ENCODE results near the gene TMEM38A.
"Not testable (repeated sequence)": the region's sequence is repeated elsewhere in the genome, so short reads cannot be mapped to it uniquely, and the experiment has no call there.

Gene TMEM38A

DNA sequence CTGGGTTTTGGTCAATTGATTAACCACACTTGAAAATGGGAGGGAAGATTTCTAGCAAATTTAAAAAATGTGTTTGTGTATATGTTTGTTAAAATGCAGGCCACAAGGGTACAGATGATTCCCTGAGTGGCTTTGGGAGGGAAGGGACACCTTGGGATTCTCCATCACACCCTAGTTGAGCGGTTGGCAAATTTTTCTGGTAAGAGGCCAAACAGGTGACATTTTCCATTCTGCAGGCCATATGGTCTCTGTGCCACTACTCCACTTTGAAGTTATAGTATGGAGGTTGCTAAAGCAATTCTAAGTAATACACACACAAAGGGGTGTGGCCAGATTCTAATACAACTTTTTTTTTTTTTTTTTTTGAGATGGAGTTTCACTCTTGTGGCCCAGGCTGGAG, 20.0 kb upstream of the TMEM38A start:
- no peak for DNase-seq

DNA sequence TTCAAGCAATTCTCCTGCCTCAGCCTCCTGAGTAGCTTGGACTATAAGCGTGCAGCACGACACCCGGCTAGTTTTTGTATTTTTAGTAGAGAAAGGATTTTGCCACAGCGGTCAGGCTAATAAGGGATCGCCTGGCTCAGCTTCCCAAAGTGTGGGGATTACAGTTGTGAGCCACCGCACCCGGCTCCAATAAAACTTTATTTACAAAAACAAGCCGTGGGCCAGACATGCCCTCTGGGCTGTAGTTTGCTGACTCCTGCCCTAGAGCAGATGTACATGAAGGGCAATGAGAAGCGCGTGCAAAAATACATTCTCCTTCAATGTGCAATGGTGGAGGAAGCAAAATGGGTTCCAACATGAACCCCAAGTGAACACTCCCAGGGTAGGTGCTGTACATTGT, 19.2 kb upstream of the TMEM38A start:
- no peak for DNase-seq

DNA sequence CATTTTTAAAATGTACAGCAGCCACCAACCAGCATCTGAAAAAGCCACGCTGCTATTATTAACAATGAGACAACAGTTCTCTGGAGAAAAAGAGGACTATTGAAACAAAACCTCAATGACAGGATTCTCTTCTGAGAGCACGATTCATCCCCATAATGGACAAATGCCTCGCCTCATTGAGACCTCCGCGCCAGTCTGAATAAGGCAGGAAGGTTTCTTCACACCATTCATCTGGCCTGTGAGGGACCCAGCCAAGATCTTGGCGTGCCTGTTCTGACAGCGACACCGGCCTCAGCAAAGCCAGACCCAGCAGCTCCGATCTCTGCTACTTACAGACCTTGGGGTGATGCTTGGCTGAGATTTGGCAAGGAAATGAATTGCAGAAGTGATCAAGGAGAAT, 15.8 kb upstream of the TMEM38A start:
- DNase-seq: no peak

DNA sequence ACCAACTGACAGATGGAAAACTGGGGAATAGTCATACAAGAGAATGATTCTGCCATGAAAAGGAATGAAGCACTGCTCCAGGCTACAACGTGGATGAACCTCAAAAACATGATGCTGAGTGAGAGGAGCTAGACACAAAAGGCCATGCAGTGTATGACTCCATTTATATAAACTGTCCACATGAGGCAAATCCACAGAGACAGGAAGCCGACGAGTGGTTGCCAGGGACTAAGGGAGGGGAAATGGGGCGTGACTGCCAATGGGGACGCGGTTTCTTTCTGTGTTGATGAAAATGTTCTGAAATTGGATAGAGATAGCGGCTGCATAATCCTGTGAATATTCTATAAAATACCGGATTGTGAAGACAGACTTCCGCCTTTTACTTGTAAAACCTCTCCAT, 11.2 kb upstream of the TMEM38A start:
- DNase-seq: peak; percentile 66

DNA sequence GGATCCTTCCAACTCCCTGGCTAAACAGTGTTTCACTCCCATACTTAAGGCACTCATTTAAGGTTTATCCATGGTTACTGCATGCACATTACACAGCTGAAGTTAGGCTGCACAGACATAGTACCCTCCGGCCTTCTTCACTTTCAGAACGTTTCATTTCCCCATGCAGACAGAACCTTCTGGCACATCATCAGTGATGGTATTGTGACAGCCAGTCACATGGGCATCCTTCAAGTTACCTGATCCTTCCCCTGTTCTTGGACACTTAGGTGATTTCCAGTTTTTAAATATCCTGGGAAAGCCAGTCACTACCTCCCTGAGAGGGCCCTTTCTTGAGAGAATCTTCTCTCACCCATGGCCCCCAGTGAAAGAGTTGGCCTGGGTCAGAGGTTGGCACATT, 10.1 kb upstream of the TMEM38A start:
- no peak for DNase-seq

DNA sequence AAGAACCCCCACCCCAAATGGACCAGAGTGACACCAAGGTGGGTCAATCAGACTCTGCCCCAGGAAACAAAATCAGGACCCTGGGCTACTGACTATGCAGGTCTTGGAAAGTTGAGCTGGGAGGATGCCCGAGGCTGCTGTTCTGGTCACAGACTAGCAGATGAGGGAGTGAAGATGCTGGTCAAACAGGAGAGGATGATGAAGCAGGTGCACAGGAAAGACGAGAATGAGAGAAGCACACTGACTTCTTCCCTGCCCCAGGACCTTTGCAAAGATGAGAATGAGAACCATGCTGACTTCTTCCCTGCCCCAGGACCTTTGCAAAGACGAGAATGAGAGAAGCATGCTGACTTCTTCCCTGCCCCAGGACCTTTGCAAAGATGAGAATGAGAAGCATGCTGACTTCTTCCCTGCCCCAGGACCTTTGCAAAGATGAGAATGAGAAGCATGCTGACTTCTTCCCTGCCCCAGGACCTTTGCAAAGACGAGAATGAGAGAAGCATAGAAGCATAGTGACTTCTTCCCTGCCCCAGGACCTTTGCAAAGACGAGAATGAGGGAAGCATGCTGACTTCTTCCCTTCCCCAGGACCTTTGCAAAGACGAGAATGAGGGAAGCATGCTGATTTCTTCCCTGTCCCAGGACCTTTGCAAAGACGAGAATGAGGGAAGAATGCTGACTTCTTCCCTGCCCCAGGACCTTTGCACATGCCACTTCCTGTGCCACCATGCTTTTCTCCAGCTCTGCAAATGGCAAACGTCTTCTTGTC, 9.3 kb upstream of the TMEM38A start:
- not testable (repeated sequence) for DNase-seq

DNA sequence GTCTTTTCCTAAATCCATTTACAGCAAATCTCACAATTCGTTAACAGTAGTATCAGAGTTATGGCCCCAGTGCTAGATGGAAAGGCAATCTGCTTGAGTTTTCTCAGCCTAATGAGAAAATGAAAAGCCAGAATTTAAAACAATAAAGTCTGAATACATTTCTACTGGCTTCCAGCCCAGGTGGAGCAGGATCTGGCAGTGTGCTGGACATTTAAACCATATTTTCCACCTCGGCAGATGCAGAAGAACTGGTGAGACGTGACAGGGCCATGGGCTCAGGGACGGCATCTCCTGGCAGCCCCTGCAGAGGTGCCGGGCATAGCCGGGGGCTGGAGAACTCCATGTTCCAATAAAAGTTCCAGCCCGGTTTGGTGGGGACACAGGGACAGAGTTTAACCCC, 8.1 kb upstream of the TMEM38A start:
- DNase-seq: no peak

DNA sequence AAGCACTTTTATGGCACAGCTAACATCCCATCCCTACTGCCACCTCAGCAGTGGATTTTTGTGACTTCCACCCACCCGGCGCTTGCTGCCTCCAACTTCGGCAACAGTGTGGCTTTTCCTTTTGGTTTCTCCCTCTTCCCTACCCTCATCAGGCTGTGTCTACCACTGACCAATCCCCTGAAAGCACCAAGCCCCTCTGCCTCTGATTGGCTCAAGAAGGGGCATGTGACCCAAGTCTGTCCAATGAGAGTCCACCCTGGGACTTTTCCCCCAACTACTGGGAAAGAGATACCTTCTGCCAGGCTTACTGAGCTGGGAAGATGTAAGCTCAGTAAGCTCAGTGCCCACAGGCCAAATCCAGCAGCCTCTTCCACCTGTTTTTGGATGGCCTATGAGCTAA, 6.8 kb upstream of the TMEM38A start:
- DNase-seq: no peak

DNA sequence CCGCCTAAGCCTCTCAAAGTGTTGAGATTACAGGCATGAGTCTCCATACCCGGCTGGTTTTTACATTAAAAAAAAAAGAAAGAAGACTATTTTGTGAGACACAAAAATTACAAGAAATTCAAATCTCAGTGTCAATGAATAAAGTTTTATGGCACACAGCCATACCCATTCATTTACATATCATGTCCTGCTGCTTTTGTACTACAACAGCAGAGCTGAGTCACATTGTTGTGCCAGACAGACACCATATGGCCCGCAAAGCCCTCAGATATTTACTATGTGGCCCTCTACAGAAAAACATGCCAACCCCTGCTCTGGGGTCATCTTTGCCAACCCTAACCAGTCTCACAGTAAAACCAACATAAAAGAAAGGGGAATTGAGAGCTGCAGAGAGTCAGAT, 6.3 kb upstream of the TMEM38A start:
- no peak for DNase-seq

DNA sequence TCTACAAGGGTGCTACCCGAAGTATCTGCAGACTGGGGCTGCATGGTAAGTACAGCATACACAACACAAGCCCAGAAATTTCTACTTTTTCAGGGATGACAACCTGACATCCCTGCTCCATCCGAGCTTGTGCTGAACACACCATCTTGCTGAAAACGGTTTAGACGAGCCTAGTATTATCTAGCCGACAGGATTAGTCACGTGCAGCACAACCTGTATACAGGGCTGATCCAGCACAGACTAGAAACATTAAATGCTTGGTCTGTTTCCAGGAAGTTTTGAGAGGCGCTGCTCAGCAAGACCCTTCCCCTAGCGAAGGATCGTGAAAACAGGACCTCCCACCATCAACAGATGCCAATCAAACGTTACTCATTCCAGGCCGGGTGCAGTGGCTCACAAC, 5.2 kb upstream of the TMEM38A start:
- no peak for DNase-seq

DNA sequence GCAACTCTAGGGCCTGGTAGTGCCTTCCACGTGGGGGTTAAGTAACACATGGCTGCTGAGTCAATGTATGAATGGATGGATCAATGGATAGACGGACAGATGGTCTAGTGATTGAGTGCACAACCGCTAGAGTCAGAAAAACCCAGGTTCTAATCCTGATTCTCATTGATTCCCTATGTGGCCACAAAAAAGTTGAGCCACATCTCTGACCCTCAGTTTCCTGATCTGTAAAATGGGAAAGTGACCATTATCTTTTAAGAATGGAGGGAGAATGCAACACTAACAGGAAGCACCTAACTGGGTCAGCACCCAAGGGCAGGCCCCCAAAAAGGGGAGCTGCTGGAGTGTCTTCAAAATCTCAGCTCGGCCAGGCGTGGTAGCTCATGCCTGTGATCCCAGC, 3.6 kb upstream of the TMEM38A start:
- DNase-seq: no peak

DNA sequence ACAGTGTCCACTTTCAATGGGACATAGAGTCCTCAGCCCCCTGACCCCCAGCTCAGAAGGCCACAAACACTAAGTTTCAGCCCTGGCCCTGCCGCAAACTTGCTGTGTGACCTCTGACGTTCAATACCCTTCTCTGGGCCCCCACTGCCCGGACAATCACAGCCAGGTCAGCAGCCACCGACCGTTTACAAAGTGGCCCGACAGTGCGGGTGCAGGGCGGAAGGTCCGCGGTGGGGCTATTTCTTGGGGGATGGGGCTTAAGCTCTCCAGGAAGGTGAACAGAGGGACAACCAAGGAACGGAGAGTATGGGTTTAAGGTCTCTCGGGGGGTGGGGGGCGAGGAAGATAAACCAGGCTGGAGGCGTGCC, 1.5 kb upstream of the TMEM38A start:
- no peak for DNase-seq

DNA sequence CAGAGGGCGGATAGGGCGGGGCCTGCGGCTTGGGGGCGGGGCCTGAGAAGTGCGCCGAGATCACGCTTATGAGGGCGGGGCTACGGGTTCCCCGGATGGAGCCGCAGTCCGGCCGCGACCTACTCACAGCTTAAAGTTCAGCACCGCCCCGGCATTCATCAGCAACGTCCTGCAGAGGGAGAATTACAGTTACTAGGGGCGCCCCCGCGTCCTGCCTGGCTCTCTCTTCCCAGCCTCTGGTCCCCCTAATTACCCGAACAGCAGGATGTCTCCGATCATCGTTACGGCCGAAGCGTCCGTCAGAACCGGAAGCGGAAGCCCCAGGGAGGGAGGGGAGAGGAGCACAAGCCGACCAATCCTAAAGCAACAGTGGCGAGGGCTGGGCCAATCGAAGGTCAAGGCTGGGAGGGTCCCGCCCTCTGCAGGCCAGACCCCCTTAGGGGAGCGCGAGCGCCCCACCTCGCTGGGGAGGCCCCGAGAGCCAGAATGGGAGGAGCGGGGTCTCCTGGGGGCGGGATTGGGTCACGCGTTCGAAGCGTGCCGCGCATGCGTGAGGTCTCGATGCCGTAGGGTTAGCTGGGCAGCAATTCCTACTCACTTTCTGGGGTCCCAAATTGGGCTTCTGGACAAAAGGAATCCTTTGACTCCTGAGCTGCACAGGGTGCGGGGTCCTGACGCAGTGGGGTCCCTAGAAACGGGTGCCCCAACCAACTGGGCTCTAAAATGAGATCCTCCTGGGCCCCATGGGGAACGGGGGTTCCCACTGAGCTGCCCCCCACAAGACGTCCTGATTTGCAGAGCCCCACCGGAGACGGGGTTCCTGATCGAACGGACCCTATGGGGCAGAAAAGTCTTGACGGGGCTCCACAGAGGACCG, 869 bp upstream of the TMEM38A start, which contains the start of gene SMIM7:
Gene SMIM7, minus strand, starts transcription at position 313 of the 877 bp plus-strand sequence. Its CDS starts 34 bp downstream, at position 279.
- peak; percentile 94 for DNase-seq

DNA sequence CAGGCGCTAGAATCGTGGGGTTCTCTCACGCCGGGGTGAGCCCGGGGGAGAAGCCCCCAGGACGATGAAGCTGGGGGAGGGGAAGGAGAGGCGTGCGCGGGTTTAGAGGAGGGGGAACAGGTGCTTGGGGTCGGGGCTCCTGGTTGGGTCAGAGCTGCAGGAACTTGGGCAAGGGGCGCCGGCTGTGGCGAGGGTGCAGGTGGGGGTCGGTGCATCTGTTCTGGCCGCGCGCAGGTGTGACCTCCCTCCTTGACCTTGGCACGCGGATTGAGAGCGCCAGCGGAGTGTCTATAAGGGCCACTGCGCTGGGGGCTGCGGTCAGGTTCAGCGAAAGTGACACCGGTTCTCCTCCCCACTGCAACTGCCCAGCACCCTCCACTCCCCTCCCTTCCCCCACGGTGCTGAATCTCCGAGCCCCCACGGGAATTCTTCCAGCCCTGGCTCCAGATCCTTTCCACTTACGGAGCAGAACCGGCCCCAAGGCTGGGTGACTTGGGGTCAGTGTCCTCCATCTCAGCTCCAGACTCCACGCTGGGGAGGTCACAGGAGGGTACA, 618 bp downstream of the TMEM38A start:
- no peak for DNase-seq

DNA sequence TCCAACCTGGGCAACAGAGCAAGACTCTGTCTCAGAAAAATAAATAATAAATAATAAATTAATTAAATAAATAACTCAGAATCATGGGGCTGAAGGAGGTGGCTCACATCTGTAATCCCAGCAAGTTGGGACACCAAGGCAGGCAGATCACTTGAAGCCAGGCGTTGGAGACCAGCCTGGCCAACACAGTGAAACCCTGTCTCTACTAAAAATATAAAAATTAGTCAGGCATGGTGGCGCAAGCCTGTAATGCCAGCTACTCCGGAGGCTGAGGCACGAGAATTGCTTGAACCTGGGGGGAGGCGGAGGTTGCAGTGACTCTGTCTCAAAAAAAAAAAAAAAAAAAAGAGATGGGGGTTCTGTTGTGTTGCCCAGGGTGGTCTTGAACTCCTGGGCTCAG, 7.2 kb downstream of the TMEM38A start:
- no peak for DNase-seq

DNA sequence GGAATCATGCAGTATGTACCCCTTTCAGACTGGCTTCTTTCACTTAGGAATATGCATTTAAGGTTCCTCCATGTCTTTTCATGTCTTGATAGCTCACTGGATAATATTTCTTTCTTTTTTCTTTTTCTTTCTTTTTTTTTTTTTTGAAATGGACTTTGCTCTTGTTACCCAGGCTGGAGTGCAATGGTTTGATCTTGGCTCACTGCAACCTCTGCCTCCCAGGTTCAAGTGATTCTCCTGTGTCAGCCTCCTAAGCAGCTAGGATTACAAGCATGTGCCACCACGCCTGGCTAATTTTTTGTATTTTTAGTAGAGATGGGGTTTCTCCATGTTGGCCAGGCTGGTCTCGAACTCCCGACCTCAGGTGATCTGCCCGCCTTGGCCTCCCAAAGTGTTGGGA, 7.8 kb downstream of the TMEM38A start:
- DNase-seq: not testable (repeated sequence)

DNA sequence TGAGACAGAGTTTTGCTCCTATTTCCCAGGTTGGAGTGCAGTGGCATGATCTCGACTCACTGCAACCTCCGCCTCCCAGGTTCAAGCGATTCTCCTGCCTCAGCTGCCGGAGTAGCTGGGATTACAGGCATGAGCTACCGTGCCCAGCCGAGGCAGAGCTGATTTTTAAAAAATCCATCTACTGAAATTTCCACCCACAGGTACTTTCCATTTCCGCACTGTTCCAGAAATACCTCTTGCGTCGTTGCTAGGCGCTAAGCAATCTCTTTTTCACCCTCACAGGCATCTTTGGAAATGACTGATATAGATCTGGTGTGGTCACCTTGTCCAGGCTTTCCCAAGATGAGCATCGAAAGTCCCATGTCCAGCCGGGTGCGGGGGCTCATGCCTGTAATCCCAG, 9.4 kb downstream of the TMEM38A start:
- DNase-seq: no peak

DNA sequence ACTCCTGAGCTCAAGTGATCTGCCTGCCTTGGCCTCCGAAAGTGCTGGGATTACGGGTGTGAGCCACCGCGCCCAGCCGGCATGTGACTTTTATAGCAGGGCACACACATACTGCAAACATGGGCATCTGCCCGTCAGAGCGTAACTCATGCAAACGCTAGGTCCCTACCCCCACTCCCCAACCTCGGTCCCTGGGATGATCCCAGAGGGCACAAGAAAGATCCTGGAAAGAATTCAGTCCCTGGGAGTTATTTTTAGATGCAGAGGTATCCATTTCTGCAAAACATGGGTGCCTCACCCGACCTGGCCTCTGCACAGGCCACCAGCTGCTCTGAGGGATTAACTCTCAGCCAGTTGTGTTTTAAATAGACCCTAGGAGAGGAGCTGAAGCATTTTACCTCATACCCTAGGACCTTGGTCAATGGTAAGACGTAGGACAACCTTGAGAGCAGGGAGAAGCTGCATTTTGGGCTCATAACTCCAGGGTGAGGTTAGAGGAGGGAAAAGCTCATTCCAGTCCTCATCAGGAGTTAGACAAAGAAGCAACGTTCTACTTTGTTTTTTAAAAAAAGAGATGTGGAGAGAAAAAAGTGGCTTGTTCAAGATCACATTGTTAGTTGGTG, 10.8 kb downstream of the TMEM38A start:
- no peak for DNase-seq

DNA sequence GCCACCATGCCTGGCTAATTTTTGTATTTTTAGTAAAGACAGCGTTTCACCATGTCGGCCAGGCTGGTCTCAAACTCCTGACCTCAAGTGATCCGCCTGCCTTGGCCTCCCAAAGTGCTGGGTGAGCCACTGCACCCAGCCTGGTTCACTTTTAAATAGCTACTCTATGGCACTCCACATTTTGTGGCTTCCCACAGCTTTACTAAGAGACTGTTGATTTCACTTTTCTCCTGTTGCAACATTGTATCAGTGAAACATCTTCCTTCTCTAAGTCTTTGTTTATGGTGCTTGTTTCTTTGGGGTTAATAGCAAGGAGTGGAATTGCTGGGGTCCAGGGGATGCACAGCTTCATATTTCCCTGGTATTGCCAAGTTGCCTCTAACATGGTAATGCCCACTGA, 12.3 kb downstream of the TMEM38A start:
- DNase-seq: no peak

DNA sequence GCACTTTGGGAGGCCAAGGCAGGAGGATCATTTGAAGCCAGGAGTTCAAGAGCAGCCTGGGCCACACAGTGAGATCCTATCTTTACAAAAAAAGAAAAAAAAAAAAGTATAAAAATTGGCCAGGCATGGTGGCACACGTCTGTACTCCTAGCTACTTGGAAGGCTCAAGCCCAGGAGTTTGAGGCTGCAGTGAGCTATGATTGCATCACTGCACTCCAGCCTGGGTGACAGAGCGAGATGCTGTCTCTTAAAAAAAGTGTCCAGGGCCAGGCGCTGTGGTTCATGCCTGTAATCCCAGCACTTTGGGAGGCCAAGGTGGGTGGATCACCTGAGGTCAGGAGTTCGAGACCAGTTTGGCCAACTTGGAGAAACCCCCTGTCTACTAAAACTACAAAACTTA, 12.9 kb downstream of the TMEM38A start:
- DNase-seq: not testable (repeated sequence)

DNA sequence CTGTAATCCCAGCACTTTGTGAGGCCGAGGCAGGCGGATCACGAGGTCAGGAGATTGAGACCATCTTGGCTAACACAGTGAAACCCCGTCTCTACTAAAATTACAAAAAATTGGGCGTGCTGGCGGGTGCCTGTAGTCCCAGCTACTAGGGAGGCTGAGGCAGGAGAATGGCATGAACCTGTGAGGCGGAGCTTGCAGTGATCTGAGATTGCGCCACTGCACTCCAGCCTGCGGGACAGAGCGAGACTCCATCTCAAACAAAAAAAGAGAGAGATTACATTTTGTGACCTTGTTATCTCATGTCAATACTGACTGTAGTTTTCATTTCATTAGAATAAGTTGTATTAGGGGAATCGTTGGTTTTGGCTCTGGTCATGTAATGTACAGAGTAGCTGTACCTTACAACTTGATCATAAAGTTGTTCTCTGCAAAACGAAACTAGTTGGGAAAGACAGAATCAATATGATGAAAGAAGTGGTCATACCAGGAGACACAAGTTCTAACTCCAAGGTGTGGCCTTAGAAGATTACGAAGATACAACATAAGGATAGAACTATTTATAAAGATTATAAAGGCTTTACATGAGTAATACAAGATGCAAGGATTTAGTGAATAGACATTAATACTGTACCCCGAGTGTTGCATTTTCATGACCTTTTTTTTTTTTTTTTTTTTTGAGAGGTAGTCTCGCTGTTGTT, 15.3 kb downstream of the TMEM38A start:
- DNase-seq: no peak

DNA sequence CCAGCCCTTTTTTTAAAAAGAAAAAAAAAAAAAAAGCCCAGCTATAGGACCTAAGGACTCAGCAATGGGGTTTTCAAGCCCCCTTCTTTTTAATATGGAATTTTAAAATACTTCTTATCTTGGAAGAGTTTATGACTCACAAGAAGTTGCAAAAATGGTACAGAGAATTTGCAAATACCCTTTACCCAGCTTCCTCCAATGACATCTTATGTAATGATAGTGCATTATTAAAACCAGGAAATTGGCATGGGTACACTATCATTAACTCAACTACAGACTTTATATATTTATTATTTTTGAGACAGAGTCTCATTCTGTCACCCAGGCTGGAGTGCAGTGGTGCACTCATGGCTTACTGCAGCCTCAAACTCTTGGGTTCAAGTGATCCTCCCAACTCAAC, 16.1 kb downstream of the TMEM38A start:
- DNase-seq: no peak

DNA sequence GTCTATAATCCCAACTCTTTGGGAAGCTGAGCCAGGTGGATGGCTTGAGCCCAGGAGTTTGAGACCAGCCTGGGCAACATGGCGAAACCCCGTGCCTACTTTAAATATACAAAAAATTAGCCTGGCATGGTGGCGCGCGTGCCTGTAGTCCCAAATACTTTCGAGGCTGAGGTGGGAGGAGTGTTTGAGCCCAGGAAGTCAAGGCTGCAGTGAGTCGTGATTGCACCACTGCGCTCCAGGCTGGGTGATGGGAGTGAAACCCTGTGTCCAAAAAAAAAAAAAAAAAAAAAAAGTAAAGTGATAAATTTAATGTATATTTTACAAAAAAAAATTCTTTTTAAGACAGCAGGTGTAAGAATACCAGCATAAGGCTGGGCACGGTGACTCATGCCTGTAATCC, 17.6 kb downstream of the TMEM38A start:
- no peak for DNase-seq

Data from DMS79 treated with DMSO at 0.1 percent for 48 hours (cell line).